Heart left ventricle (tissue), 16 donors: Measurements from ENCODE around the gene CXCR6. TPM values are rescaled to one million over a fixed set of nuclear protein-coding genes. Genes with fewer than 3 reads are reported as not detected.

Experiments used
- ATAC-seq, 4 donors: fragments of 200-7000 bp; cut with Tn5 transposase; one replicate each; pipeline ENCODE4 v1.9.1; 2020 to 2022; ENCODE audit warnings: moderate library complexity in 4 of 4, mild to moderate bottlenecking in 3 of 4, moderate number of reproducible peaks in 1 of 4
- DNase-seq, 5 donors: peaks; one replicate each; pipeline ENCODE4 v3.0.0-alpha.2; 2020
- H3K27ac ChIP-seq, 12 donors: fragments of 200-600 bp; sonication (generic) in 4 of 12; one replicate each; pipeline versions ENCODE4 v1.5.0 to v1.8.0; 2016 to 2022; ENCODE audit warnings: mild to moderate bottlenecking in 2 of 12
- H3K27me3 ChIP-seq, 9 donors: fragments of 200-600 bp; sonication (generic) in 2 of 9; one replicate each; pipeline versions ENCODE4 v1.5.1 to v1.8.0; 2016 to 2022; ENCODE audit warnings: mild to moderate bottlenecking in 3 of 9
- H3K36me3 ChIP-seq, 9 donors: fragments of 200-600 bp; sonication (generic) in 2 of 9; one replicate each; pipeline versions ENCODE4 v1.5.0 to v1.8.0; 2018 to 2022; ENCODE audit warnings: mild to moderate bottlenecking in 2 of 9
- H3K4me1 ChIP-seq, 12 donors: fragments of 200-600 bp; sonication (generic) in 4 of 12; one replicate each; pipeline versions ENCODE4 v1.5.0 to v1.8.0; 2016 to 2022; ENCODE audit warnings: mild to moderate bottlenecking in 3 of 12
- H3K4me3 ChIP-seq, 12 donors: fragments of 200-600 bp; sonication (generic) in 4 of 12; one replicate each; pipeline versions ENCODE4 v1.5.0 to v1.8.0; 2017 to 2022; ENCODE audit warnings: mild to moderate bottlenecking in 9 of 12, moderate library complexity in 4 of 12
- H3K9me3 ChIP-seq, 12 donors: fragments of 200-600 bp; sonication (generic) in 4 of 12; one replicate each; pipeline versions ENCODE4 v1.5.0 to v1.8.0; 2016 to 2022; ENCODE audit warnings: mild to moderate bottlenecking in 1 of 12
- CTCF ChIP-seq, 12 donors: fragments of 200-600 bp; sonication (generic) in 4 of 12; IDR thresholded peaks; one replicate each; pipeline versions ENCODE4 v1.5.0 to v1.8.0; 2018 to 2022; ENCODE audit warnings: antibody characterized with exemption in 12 of 12, mild to moderate bottlenecking in 5 of 12
- POLR2A ChIP-seq, 2 donors: fragments of 450-650 bp; IDR thresholded peaks; one replicate each; pipeline ENCODE4 v1.6.1; 2017; ENCODE audit warnings: antibody characterized with exemption in 2 of 2, mild to moderate bottlenecking in 2 of 2, moderate library complexity in 2 of 2
- WGBS, 4 donors: extraction: QIAGEN DNeasy Blood & Tissue Kit in 2 of 4; methylation state at CpG; one replicate each; pipeline versions ENCODE4 v1.1.5 to v1.1.7; 2013 to 2018; 5-methylcytosine and 5-hydroxymethylcytosine counted together
- intact Hi-C, 10 donors: fragments of 100-400 bp; cut with DNase I; formaldehyde crosslinking; loops; one replicate each; pipeline versions ENCODE4 v1.11.1 to v1.14.2; 2022
- polyA plus RNA-seq, 2 donors: library from polyadenylated mRNA; stranded (reverse); fragments of 200-250 nt; gene quantifications; one replicate each; pipeline ENCODE4 v1.2.3, GENCODE V29; 2013
- total RNA-seq, 9 donors: library from RNA; depleted of rRNA in 2 of 9; stranded (reverse); fragments of >200 nt in 2 of 9; fragmentation: NEBNext Ultra II Directional in 3 of 9; extraction: Animal tissue kit (Norgen Biotek cat#: 25700) in 3 of 9; gene quantifications; one replicate each; pipeline versions ENCODE4 v1.1.0 to v1.2.4, GENCODE V29; 2016 to 2023
- donor health status: ischemic (EF 13 %, LVEDD 7.1; RV severe dilation, severe dysfunction).
- donor health status: healthy with polysubstance abuse.
- donor health status: DM: no; HTN: yes; CAD: no.
- donor health status: DM: no; HTN: no; CAD: no.
- donor health status: ischemic (EF 25% LVEDD 6.9; RV normal size, moderate dysfunction).
- donor health status: ischemic (EF 25% LVEDD 5.7; RV mildly dilated, moderate dysfunction).
- donor health status: healthy.
- donor health status: DM: yes; HTN: yes; CAD: no.
- donor health status: ischemic (EF 35%, LVEDD 5.7; RV mildly dilated, moderate dysfunction).
- donor health status: nonischemic (EF 11% LVEDD 7.7; RV severe dilation, severe dysfunction).
- donor health status: DM: yes; HTN: yes; CAD: no.
- donor health status: PGD.
- donor health status: ischemic (EF 29% LVEDD 5.4; RV normal size, mild dysfunction).
- donor health status: nonischemic (EF 23%, LVEDD 6.1; RV moderate dilation, normal function).

Gene CXCR6
- total and polyA plus RNA-seq, 11 donors = 0.19 to 2.1 (median 0.30) TPM; not detected in 3

GRCh38 chr3:45968706-45969105, 25.4 kb downstream of the CXCR6 start:
- no peak for DNase-seq
- H3K4me1 ChIP-seq = peaks cover 0 to 68% (median 28%) of the 10 kb centered on the region in 12 donors
- no peaks in the 10 kb centered on the region for H3K27me3 ChIP-seq
- 40 to 62% (median 53%) methylated on average over 2 of the region's 2 CpGs for WGBS, 4 donors
- peaks cover 0 to 100% (median 95%) of the 10 kb centered on the region in 9 donors for H3K36me3 ChIP-seq
- H3K4me3 ChIP-seq = no peak overlapping the region
- no peak for TF ChIP-seq CTCF (IDR thresholded peaks at IDR 0.05)
- TF ChIP-seq POLR2A (IDR thresholded peaks at IDR 0.05) = no peak
- intact Hi-C loops = loop anchor here in 1 of 10 donors (5.0 kb wide), 1 partner anchor 109 kb away; no protein-coding TSS in a partner anchor
- peak in 2 of 4 donors; percentile 41 to 44 for ATAC-seq
- no peaks in the 10 kb centered on the region for H3K9me3 ChIP-seq
- peak overlapping the region in 1 of 12 donors; percentile 7 for H3K27ac ChIP-seq

- Histone ChIP-seq H3K4me1 (peaks cover 0 to 70% (median 28%) of the 10 kb centered on the region in 12 donors), H3K36me3 (peaks cover 0 to 100% (median 95%) of the 10 kb centered on the region in 9 donors), H3K27me3 (no peaks in the 10 kb centered on the region), H3K27ac (no peak overlapping the region), H3K9me3 (no peaks in the 10 kb centered on the region), H3K4me3 (no peak overlapping the region)
- ATAC-seq (no peak), DNase-seq (no peak)
- WGBS, 4 donors = 88 to 91% (median 90%) methylated on average over 3 of the region's 3 CpGs
- no peak for TF ChIP-seq CTCF (IDR thresholded peaks at IDR 0.05)
- no peak for TF ChIP-seq POLR2A (IDR thresholded peaks at IDR 0.05)
- intact Hi-C loops = loop anchor here in 1 of 10 donors (5.0 kb wide), 1 partner anchor 108 kb away; no protein-coding TSS in a partner anchor
Observed at GRCh38 chr3:45969116-45969515, 25.9 kb downstream of the CXCR6 start.

GRCh38 chr3:45969953-45970352, 26.7 kb downstream of the CXCR6 start:
- Histone ChIP-seq H3K27me3 (no peaks in the 10 kb centered on the region), H3K4me3 (no peak overlapping the region), H3K27ac (no peak overlapping the region), H3K9me3 (no peaks in the 10 kb centered on the region), H3K4me1 (peaks cover 0 to 65% (median 28%) of the 10 kb centered on the region in 12 donors), H3K36me3 (peaks cover 0 to 100% (median 94%) of the 10 kb centered on the region in 9 donors)
- 91 to 93% (median 92%) methylated on average over 3 of the region's 3 CpGs for WGBS, 4 donors
- intact Hi-C loops = loop anchor here in 1 of 10 donors (5.0 kb wide), 1 partner anchor 107 kb away; no protein-coding TSS in a partner anchor
- TF ChIP-seq POLR2A (IDR thresholded peaks at IDR 0.05) (no peak), CTCF (IDR thresholded peaks at IDR 0.05) (no peak)
- no peak for DNase-seq
- ATAC-seq = no peak

DNA sequence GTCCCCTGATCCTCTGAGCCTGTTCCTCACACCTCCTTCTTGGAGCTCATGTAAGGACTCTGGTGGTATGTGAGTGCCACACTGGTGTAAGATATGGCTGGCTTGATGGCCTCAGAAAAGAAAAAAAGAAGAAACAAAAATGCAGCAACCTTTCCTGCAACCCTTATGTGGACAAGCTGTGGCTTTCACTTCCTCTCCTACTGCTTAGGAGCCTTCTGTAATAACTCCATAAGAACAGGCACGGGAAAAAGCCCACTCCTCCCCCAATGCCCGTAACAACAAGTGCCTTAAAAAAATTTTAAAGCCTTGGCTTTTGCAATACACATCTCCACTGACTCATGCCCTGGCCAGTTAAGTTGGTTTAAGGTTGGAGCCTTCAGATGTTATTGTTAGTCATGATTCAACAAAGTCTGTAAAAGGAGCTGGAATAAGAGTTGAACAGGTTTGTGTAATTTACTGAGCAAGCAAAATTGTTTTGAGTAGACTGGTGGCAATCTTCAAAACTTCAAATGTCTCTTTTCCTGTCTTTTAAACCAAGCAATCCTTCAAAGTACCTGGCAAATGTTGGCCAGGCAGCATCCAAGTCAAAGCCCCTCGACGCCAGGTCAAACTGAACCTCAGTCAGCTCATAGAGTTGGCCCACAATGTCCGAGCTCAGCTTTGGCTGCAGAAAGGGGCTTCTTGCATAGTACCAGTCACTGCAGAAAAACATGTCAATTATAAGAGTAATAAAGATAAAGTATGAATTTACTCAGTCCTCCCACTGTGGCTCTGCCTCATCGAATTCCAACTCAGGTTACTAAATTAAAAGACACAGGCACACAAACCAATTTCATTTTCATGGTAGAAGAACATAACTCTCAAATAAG, 29.5 kb downstream of the CXCR6 start:
- DNase-seq (no peak), ATAC-seq (peak in 3 of 4 donors; percentile 17 to 68 (median 40))
- peak overlapping the region in 2 of 12 donors; percentile 76 for H3K27ac ChIP-seq
- TF ChIP-seq CTCF (IDR thresholded peaks at IDR 0.05) = no peak
- no peak for TF ChIP-seq POLR2A (IDR thresholded peaks at IDR 0.05)
- WGBS, 4 donors = 86 to 89% (median 88%) methylated on average over 6 of the region's 6 CpGs
- H3K36me3 ChIP-seq = peaks cover 0 to 100% (median 94%) of the 10 kb centered on the region in 9 donors
- no peaks in the 10 kb centered on the region for H3K27me3 ChIP-seq
- no peak overlapping the region for H3K4me3 ChIP-seq
- H3K9me3 ChIP-seq = no peaks in the 10 kb centered on the region
- intact Hi-C loops = no loop called here
- peaks cover 0 to 59% (median 10%) of the 10 kb centered on the region in 12 donors for H3K4me1 ChIP-seq
